Fibroblast of lung (primary cell): Measurements from ENCODE around the gene FLNC.

Experiments used
- EZH2 ChIP-seq: IDR thresholded peaks from 2 replicates; pipeline ENCODE4 v1.5.1; 2012; ENCODE audit warnings: low read length, control low read depth, mild to moderate bottlenecking; ENCODE audit errors: missing control alignments
- TF ChIP-seq, protein P1 (sequence below), 2 donors: IDR thresholded peaks in 1 of 2; conservative IDR thresholded peaks in 1 of 2; 1 replicate in 1 of 2; 2 replicates in 1 of 2; pipeline ENCODE4 v1.5.1; 2011 to 2012; ENCODE audit warnings: low read length in 2 of 2, control low read depth in 1 of 2, inconsistent platforms in 1 of 2, low read depth in 1 of 2, mild to moderate bottlenecking in 1 of 2

DNA sequence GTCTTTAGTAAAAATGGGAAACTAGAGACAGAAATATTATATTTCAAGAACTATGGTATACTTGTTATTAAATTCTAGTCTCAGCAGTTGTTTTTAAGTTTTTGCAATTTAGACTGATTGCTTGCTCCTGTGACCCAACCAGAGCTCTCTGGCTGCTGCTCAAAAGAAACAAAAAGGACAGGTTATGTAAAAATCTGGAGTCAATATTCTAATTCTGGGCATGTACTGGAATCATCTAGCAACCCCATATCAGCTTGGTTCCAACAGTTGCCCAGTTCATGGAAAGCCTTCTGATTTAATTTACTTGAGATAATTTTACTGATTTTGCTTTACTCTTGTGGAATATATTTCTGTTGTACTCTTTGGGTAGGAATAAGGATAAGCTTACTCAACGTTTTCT lies 70.0 kb downstream of the FLNC start:
- TF ChIP-seq, protein P1, sequence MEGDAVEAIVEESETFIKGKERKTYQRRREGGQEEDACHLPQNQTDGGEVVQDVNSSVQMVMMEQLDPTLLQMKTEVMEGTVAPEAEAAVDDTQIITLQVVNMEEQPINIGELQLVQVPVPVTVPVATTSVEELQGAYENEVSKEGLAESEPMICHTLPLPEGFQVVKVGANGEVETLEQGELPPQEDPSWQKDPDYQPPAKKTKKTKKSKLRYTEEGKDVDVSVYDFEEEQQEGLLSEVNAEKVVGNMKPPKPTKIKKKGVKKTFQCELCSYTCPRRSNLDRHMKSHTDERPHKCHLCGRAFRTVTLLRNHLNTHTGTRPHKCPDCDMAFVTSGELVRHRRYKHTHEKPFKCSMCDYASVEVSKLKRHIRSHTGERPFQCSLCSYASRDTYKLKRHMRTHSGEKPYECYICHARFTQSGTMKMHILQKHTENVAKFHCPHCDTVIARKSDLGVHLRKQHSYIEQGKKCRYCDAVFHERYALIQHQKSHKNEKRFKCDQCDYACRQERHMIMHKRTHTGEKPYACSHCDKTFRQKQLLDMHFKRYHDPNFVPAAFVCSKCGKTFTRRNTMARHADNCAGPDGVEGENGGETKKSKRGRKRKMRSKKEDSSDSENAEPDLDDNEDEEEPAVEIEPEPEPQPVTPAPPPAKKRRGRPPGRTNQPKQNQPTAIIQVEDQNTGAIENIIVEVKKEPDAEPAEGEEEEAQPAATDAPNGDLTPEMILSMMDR (conservative IDR thresholded peaks at IDR 0.05 in 1 of 2, IDR thresholded peaks at IDR 0.05 in 1 of 2; ENCODE audit: low read depth in 1 of 2, low read length in 2 of 2), result no peak
- TF ChIP-seq EZH2, result no peak
